Effector memory CD4-positive, alpha-beta T cell (primary cell): Measurements from ENCODE around the gene SPART.
"Not testable (repeated sequence)": the region's sequence is repeated elsewhere in the genome, so short reads cannot be mapped to it uniquely, and the experiment has no call there.

Experiments used
- DNase-seq, 3 donors: peaks; one replicate each; pipeline ENCODE4 v3.0.0-alpha.2; 2020
- H3K27ac ChIP-seq: 2 replicates; pipeline ENCODE4 v1.7.0; 2013; ENCODE audit warnings: mild to moderate bottlenecking, low read length, moderate library complexity; ENCODE audit not compliant: insufficient read depth, poor library complexity, severe bottlenecking
- H3K27me3 ChIP-seq: replicated peaks from 2 replicates; pipeline ENCODE4 v1.7.0; 2013; ENCODE audit warnings: mild to moderate bottlenecking, low read length; ENCODE audit not compliant: insufficient read depth, control insufficient read depth, poor library complexity, severe bottlenecking
- H3K36me3 ChIP-seq: 2 replicates; pipeline ENCODE4 v1.7.0; 2013; ENCODE audit warnings: mild to moderate bottlenecking, low read length, moderate library complexity; ENCODE audit not compliant: control insufficient read depth, insufficient read depth
- H3K4me1 ChIP-seq: 2 replicates; pipeline ENCODE4 v1.7.0; 2013; ENCODE audit warnings: low read length, mild to moderate bottlenecking; ENCODE audit not compliant: control insufficient read depth, insufficient read depth, poor library complexity, severe bottlenecking
- H3K4me3 ChIP-seq: 2 replicates; pipeline ENCODE4 v1.7.0; 2013; ENCODE audit warnings: low read length, low read depth, mild to moderate bottlenecking; ENCODE audit not compliant: insufficient read depth, poor library complexity, severe bottlenecking
- H3K9me3 ChIP-seq: 2 replicates; pipeline ENCODE4 v1.7.0; 2013; ENCODE audit warnings: mild to moderate bottlenecking, low read length, moderate library complexity; ENCODE audit not compliant: control insufficient read depth

Gene SPART

GRCh38 chr13:36324881-36325280, 21.3 kb downstream of the SPART start:
- not testable (repeated sequence) for H3K27me3 ChIP-seq, H3K27ac ChIP-seq, H3K9me3 ChIP-seq, H3K4me3 ChIP-seq, DNase-seq, H3K4me1 ChIP-seq
- H3K36me3 ChIP-seq, result peaks cover 24% of the 10 kb centered on the region

DNA sequence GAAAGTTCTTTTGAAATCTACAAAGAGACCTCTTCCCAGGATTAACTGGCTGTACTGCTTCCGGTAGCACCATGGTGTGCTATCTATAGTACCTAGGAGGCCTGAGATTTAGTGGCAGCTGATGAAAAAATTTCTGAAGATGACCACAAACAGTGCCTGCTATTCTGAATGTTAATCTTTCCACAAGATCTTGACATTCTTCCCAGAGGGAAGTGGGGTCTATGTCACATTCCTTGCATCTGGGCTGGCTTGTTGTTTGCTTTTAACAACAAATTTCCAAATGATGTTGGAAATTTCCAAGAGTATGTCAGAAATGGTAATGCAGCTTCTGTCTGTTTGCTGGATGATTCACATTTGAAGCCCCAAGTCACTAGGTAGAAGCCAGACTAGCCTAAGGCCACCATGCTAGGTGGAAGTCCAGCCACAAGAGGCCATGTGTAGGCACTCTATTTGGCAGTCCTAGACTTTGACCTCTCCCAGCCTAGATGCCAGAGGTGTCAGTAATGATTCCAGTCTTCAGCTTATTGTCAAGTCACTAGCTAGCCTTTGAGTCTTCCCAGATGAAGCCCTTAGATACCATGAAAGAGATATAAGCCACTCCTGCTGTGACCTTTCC, 22.1 kb downstream of the SPART start:
- H3K36me3 ChIP-seq, result peaks cover 21% of the 10 kb centered on the region
- H3K4me3 ChIP-seq, result no peak overlapping the region
- H3K27ac ChIP-seq, result no peak overlapping the region
- no peaks in the 10 kb centered on the region for H3K27me3 ChIP-seq
- no peak for DNase-seq
- no peaks in the 10 kb centered on the region for H3K9me3 ChIP-seq
- no peaks in the 10 kb centered on the region for H3K4me1 ChIP-seq

DNA sequence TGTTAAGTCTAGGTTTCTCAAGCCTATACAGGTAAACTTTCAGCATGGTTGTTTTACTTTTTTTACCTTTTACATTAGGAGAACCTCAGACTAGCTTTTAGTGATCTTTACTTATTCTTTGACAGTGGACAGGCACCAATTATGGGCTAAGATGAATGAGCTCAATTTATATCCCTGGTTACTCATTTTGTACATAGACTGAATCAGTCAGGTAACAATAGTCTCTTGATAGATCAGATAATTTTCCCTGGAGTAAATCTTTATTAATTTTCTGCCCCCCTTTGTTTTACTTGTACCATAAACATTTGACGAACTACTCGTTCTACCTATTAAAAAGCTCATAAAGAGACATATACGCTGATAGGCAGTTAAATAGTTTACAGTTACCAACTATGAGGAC, 22.8 kb downstream of the SPART start:
- Histone ChIP-seq H3K27ac (no peak overlapping the region), H3K9me3 (no peaks in the 10 kb centered on the region), H3K36me3 (peaks cover 15% of the 10 kb centered on the region), H3K4me3 (no peak overlapping the region), H3K27me3 (no peaks in the 10 kb centered on the region), H3K4me1 (no peaks in the 10 kb centered on the region)
- no peak for DNase-seq

GRCh38 chr13:36319793-36320192, 26.4 kb downstream of the SPART start:
- not testable (repeated sequence) for H3K36me3 ChIP-seq, H3K9me3 ChIP-seq, H3K27me3 ChIP-seq, H3K4me1 ChIP-seq, DNase-seq, H3K4me3 ChIP-seq, H3K27ac ChIP-seq

DNA sequence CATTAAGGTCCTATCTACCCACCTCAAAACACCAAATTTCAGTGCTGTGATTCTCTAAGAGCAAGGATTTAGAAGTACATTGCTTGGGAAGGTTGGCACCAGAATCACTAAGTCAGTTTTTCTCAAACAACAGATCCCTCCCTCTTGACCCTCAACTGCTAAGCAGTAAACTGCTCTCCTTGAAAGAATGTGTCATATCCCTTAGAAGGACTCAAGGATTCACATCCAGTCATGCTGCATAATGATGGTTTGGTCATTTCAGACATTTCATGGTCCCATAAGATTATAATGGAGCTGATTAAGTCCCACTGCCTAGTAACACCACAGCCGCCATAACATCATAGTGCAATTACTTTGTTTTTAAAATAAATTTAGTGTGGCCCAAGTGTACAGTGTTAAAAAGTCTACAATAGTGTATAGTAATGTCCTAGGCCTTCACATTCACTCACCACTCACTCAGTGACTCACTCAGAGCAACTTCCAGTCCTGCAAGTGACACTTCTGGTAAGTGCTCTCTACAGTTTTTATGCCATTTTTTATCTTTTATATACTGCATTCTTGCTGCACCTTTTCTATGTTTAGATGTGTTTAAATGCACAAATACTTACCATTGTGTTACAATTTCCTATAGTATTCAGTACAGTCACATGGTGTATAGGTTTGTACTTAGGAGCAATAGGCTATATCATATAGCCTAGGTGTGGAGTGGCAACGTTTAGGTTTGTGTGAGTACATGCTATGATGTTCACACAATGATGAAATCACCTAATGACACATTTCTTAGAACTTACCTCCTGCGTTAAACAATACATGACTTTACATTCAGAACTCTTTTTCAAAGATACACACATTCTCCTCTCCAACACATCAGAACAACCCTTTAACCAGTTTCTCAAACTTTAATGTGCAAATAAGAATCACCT, 32.9 kb downstream of the SPART start:
- Histone ChIP-seq H3K36me3 (no peaks in the 10 kb centered on the region), H3K27me3 (no peaks in the 10 kb centered on the region), H3K4me3 (no peak overlapping the region), H3K27ac (no peak overlapping the region), H3K4me1 (no peaks in the 10 kb centered on the region), H3K9me3 (no peaks in the 10 kb centered on the region)
- DNase-seq, result no peak

- Histone ChIP-seq H3K27me3 (no peaks in the 10 kb centered on the region), H3K9me3 (no peaks in the 10 kb centered on the region), H3K4me3 (no peak overlapping the region), H3K36me3 (peaks cover 7% of the 10 kb centered on the region), H3K4me1 (no peaks in the 10 kb centered on the region), H3K27ac (no peak overlapping the region)
- no peak for DNase-seq
These were observed 35.6 kb downstream of the SPART start for GRCh38 chr13:36310417-36311108.

GRCh38 chr13:36302289-36302688, 43.9 kb downstream of the SPART start:
- no peaks in the 10 kb centered on the region for H3K9me3 ChIP-seq
- no peak overlapping the region for H3K4me3 ChIP-seq
- DNase-seq, result no peak
- H3K27me3 ChIP-seq, result no peaks in the 10 kb centered on the region
- H3K36me3 ChIP-seq, result peaks cover 7% of the 10 kb centered on the region
- peaks cover 2% of the 10 kb centered on the region for H3K4me1 ChIP-seq
- no peak overlapping the region for H3K27ac ChIP-seq

- H3K27ac ChIP-seq, H3K36me3 ChIP-seq, H3K4me1 ChIP-seq, H3K4me3 ChIP-seq, H3K27me3 ChIP-seq, DNase-seq, H3K9me3 ChIP-seq: not testable (repeated sequence)
These were observed 46.7 kb downstream of the SPART start for GRCh38 chr13:36299469-36299868.

DNA sequence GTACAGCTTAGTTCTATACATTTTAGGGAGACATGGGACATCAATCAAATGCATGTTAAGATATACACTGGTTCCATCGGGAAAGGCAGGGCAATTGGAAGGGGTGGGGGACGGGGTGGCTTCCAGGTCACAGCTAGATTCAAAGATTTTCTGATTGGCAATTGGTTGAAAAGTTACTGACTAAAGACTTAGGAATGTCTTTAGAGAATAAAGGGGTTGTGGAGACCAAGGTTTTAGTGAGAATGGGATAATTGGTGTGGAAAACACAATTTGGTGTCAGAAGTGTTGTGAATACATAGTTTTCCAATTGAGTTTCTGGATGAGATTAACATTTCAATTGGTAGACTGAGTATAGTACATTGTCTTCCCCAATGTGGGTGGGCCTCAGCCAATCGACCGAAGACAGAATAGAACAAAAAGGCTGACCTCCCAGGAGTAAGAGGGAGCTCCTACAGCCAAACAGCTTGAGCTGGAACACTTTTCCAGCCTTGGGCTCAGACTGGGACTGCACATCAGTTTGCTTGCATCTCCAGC, 47.6 kb downstream of the SPART start:
- H3K9me3 ChIP-seq, result no peaks in the 10 kb centered on the region
- H3K36me3 ChIP-seq, result no peaks in the 10 kb centered on the region
- DNase-seq, result no peak
- peaks cover 5% of the 10 kb centered on the region for H3K4me1 ChIP-seq
- H3K27ac ChIP-seq, result no peak overlapping the region
- H3K27me3 ChIP-seq, result no peaks in the 10 kb centered on the region
- H3K4me3 ChIP-seq, result no peak overlapping the region
